ENCODE data around the gene KIF13A.

Gene KIF13A

DNA sequence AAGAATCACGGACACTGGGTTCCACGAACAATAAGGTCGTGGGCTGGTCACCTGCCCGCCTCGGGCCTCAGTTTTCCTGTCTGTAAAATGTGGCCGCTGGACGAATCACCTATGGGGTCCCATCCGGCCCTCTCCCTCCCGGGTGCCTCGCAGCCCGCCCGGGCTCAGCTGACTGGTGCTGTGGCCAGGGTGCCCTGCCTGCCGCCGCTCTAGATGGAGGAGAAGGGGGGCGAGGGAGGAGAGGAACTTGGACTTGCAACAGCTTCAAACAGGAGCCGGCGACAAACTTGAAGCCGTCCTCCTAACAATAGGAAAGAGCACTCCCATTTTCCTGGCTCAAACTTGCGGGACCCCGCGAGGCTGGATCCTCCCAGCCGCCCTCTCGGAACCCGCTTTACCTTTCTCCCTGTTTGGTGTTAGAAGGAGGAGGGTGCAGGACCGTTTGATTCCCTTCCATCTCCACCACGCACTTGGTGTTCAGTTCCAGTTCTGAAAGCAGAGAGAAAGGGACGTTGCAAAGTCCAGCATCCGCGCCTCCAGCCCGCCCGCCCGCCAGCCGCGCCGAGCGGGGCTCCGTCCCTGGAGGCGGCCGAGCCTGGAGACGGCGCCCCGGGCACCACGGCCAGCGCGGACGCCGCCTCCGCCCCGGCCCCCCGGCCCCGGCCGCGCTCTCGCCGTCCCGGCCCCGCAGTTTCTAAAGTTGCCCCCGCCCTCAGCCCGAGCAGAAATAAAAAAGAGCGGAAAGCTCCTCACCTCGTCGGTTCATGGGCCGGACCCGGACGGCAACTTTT, 584 bp downstream of the KIF13A start:
- Histone ChIP-seq H3K4me3 (IDR thresholded peaks at IDR 0.05; ENCODE audit: insufficient read depth, low read depth, low read length) (no peak overlapping the region), H3K9ac (no peak overlapping the region), H4K20me1 (ENCODE audit: insufficient read depth) (no peaks in the 10 kb centered on the region), H3K4me1 (ENCODE audit: low read depth, poor library complexity, severe bottlenecking) (peaks cover 8% of the 10 kb centered on the region), H3K36me3 (ENCODE audit: insufficient read depth) (no peaks in the 10 kb centered on the region), H3K27me3 (ENCODE audit: insufficient read depth, low read depth) (no peaks in the 10 kb centered on the region), H3K79me2 (ENCODE audit: insufficient read depth, low read depth) (no peaks in the 10 kb centered on the region), H3K27ac (no peak overlapping the region), H2AFZ (ENCODE audit: low read depth) (peak overlapping the region; percentile 22; the same call in 1 of the 2 replicates), H3K4me2 (no peak overlapping the region; the same call in 1 of the 2 replicates)
- TF ChIP-seq, protein P1, sequence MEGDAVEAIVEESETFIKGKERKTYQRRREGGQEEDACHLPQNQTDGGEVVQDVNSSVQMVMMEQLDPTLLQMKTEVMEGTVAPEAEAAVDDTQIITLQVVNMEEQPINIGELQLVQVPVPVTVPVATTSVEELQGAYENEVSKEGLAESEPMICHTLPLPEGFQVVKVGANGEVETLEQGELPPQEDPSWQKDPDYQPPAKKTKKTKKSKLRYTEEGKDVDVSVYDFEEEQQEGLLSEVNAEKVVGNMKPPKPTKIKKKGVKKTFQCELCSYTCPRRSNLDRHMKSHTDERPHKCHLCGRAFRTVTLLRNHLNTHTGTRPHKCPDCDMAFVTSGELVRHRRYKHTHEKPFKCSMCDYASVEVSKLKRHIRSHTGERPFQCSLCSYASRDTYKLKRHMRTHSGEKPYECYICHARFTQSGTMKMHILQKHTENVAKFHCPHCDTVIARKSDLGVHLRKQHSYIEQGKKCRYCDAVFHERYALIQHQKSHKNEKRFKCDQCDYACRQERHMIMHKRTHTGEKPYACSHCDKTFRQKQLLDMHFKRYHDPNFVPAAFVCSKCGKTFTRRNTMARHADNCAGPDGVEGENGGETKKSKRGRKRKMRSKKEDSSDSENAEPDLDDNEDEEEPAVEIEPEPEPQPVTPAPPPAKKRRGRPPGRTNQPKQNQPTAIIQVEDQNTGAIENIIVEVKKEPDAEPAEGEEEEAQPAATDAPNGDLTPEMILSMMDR (conservative IDR thresholded peaks at IDR 0.05; ENCODE audit: low read depth, low read length) = no peak

- Histone ChIP-seq H3K4me2 (no peak overlapping the region), H3K79me2 (ENCODE audit: insufficient read depth, low read depth) (no peaks in the 10 kb centered on the region), H3K9ac (no peak overlapping the region), H4K20me1 (ENCODE audit: insufficient read depth) (no peaks in the 10 kb centered on the region), H3K36me3 (ENCODE audit: insufficient read depth) (no peaks in the 10 kb centered on the region), H3K4me1 (ENCODE audit: low read depth, poor library complexity, severe bottlenecking) (peaks cover 8% of the 10 kb centered on the region), H3K27ac (no peak overlapping the region), H2AFZ (ENCODE audit: low read depth) (no peak overlapping the region), H3K4me3 (IDR thresholded peaks at IDR 0.05; ENCODE audit: insufficient read depth, low read depth, low read length) (no peak overlapping the region), H3K27me3 (ENCODE audit: insufficient read depth, low read depth) (no peaks in the 10 kb centered on the region)
- TF ChIP-seq, protein P1 (conservative IDR thresholded peaks at IDR 0.05; ENCODE audit: low read depth, low read length) = no peak
Observed at GRCh38 chr6:17985934-17986655, 1.3 kb downstream of the KIF13A start.

GRCh38 chr6:17984812-17985670, 2.4 kb downstream of the KIF13A start:
- H3K4me1 ChIP-seq (ENCODE audit: low read depth, poor library complexity, severe bottlenecking) = peaks cover 8% of the 10 kb centered on the region
- no peaks in the 10 kb centered on the region for H3K79me2 ChIP-seq (ENCODE audit: insufficient read depth, low read depth)
- no peak overlapping the region for H3K4me3 ChIP-seq (IDR thresholded peaks at IDR 0.05; ENCODE audit: insufficient read depth, low read depth, low read length)
- no peak overlapping the region for H2AFZ ChIP-seq (ENCODE audit: low read depth)
- H3K9ac ChIP-seq = no peak overlapping the region
- no peak overlapping the region for H3K27ac ChIP-seq
- H3K4me2 ChIP-seq = no peak overlapping the region
- TF ChIP-seq, protein P1 (conservative IDR thresholded peaks at IDR 0.05; ENCODE audit: low read depth, low read length) = no peak
- no peaks in the 10 kb centered on the region for H4K20me1 ChIP-seq (ENCODE audit: insufficient read depth)
- no peaks in the 10 kb centered on the region for H3K27me3 ChIP-seq (ENCODE audit: insufficient read depth, low read depth)
- H3K36me3 ChIP-seq (ENCODE audit: insufficient read depth) = no peaks in the 10 kb centered on the region

GRCh38 chr6:17984399-17984798, 3.0 kb downstream of the KIF13A start:
- Histone ChIP-seq H3K79me2 (ENCODE audit: insufficient read depth, low read depth) (no peaks in the 10 kb centered on the region), H3K4me3 (IDR thresholded peaks at IDR 0.05; ENCODE audit: insufficient read depth, low read depth, low read length) (no peak overlapping the region), H2AFZ (ENCODE audit: low read depth) (no peak overlapping the region), H3K9ac (no peak overlapping the region), H3K27me3 (ENCODE audit: insufficient read depth, low read depth) (no peaks in the 10 kb centered on the region), H3K4me1 (ENCODE audit: low read depth, poor library complexity, severe bottlenecking) (peaks cover 8% of the 10 kb centered on the region), H3K27ac (no peak overlapping the region), H3K4me2 (no peak overlapping the region), H3K36me3 (ENCODE audit: insufficient read depth) (no peaks in the 10 kb centered on the region), H4K20me1 (ENCODE audit: insufficient read depth) (no peaks in the 10 kb centered on the region)
- TF ChIP-seq, protein P1 (conservative IDR thresholded peaks at IDR 0.05; ENCODE audit: low read depth, low read length) = no peak

Data from KMS-11 (cell line).